Left lung (tissue), 10 donors: Measurements from ENCODE around the gene IZUMO4. TPM values are rescaled to one million over a fixed set of nuclear protein-coding genes. Genes with fewer than 3 reads are reported as not detected.

Experiments
- ATAC-seq: fragments of 200-7000 bp; cut with Tn5 transposase; one replicate; pipeline ENCODE4 v1.9.1; 2020; ENCODE audit warnings: moderate library complexity
- DNase-seq, 4 donors: peaks; one replicate each; pipeline ENCODE4 v3.0.0-alpha.2; 2013 to 2020
- H3K27ac ChIP-seq, 2 donors: fragments of 200-600 bp; sonication (generic) in 1 of 2; one replicate each; pipeline versions ENCODE4 v1.5.0 to v1.8.0; 2020 to 2021
- H3K27me3 ChIP-seq, 2 donors: fragments of 200-600 bp; sonication (generic) in 1 of 2; one replicate each; pipeline versions ENCODE4 v1.5.0 to v1.8.0; 2020 to 2021
- H3K36me3 ChIP-seq, 2 donors: fragments of 200-600 bp; sonication (generic) in 1 of 2; one replicate each; pipeline versions ENCODE4 v1.5.0 to v1.8.0; 2020 to 2021
- H3K4me1 ChIP-seq, 2 donors: fragments of 200-600 bp; one replicate each; pipeline ENCODE4 v1.8.0; 2021
- H3K4me3 ChIP-seq, 2 donors: fragments of 200-600 bp; sonication (generic) in 1 of 2; one replicate each; pipeline versions ENCODE4 v1.5.0 to v1.8.0; 2020 to 2021; ENCODE audit warnings: mild to moderate bottlenecking in 1 of 2
- H3K9me3 ChIP-seq, 2 donors: fragments of 200-600 bp; sonication (generic) in 1 of 2; one replicate each; pipeline versions ENCODE4 v1.5.0 to v1.8.0; 2020 to 2021
- CTCF ChIP-seq, 2 donors: fragments of 200-600 bp; sonication (generic) in 1 of 2; IDR thresholded peaks; one replicate each; pipeline versions ENCODE4 v1.5.0 to v1.8.0; 2021; ENCODE audit warnings: antibody characterized with exemption in 2 of 2
- intact Hi-C, 2 donors: fragments of 100-400 bp; cut with DNase I; formaldehyde crosslinking; loops; one replicate each; pipeline versions ENCODE4 v1.11.2 to v1.14.2; 2022
- polyA plus RNA-seq, 6 donors: library from polyadenylated mRNA; unstranded; fragments of 120-200 nt; gene quantifications; one replicate each; pipeline ENCODE4 v1.2.1, GENCODE V29; 2013; ENCODE audit not compliant: insufficient read length in 6 of 6
- total RNA-seq, 2 donors: library from RNA; stranded (reverse); fragmentation: NEBNext Ultra II Directional; extraction: Animal tissue kit (Norgen Biotek cat#: 25700); gene quantifications; one replicate each; pipeline ENCODE4 v1.2.1, GENCODE V29; 2021
- donor health status: DM: no; HTN: yes; CAD: no.
- donor health status: DM: no; HTN: no; CAD: no.

The IZUMO4 gene
- total and polyA plus RNA-seq, 8 donors = 2.6 to 8.5 (median 5.9) TPM

GRCh38 chr19:2140138-2140569 is 43.4 kb downstream of the IZUMO4 start:
- no peaks in the 10 kb centered on the region for H3K9me3 ChIP-seq
- intact Hi-C loops = no loop called here
- TF ChIP-seq CTCF (IDR thresholded peaks at IDR 0.05) = no peak
- no peak overlapping the region for H3K4me3 ChIP-seq
- H3K27me3 ChIP-seq = no peaks in the 10 kb centered on the region
- no peak overlapping the region for H3K27ac ChIP-seq
- ATAC-seq (no peak), DNase-seq (no peak)
- H3K36me3 ChIP-seq = peaks cover 0 to 64% of the 10 kb centered on the region in 2 donors
- no peaks in the 10 kb centered on the region for H3K4me1 ChIP-seq

- no peak overlapping the region for H3K4me3 ChIP-seq
- H3K9me3 ChIP-seq = no peaks in the 10 kb centered on the region
- intact Hi-C loops = no loop called here
- peaks cover 0 to 15% of the 10 kb centered on the region in 2 donors for H3K4me1 ChIP-seq
- no peak overlapping the region for H3K27ac ChIP-seq
- ATAC-seq = no peak
- no peaks in the 10 kb centered on the region for H3K27me3 ChIP-seq
- peaks cover 0 to 60% of the 10 kb centered on the region in 2 donors for H3K36me3 ChIP-seq
- DNase-seq = no peak
- no peak for TF ChIP-seq CTCF (IDR thresholded peaks at IDR 0.05)
Measured at GRCh38 chr19:2142173-2142829, 45.6 kb downstream of the IZUMO4 start.

GRCh38 chr19:2144190-2144589 is 47.5 kb downstream of the IZUMO4 start:
- peaks cover 0 to 50% of the 10 kb centered on the region in 2 donors for H3K36me3 ChIP-seq
- intact Hi-C loops = no loop called here
- H3K4me1 ChIP-seq = peaks cover 0 to 33% of the 10 kb centered on the region in 2 donors
- ATAC-seq (no peak), DNase-seq (no peak)
- H3K27me3 ChIP-seq = no peaks in the 10 kb centered on the region
- H3K4me3 ChIP-seq = no peak overlapping the region
- no peaks in the 10 kb centered on the region for H3K9me3 ChIP-seq
- H3K27ac ChIP-seq = no peak overlapping the region
- no peak for TF ChIP-seq CTCF (IDR thresholded peaks at IDR 0.05)

GRCh38 chr19:2145831-2146241 is 49.1 kb downstream of the IZUMO4 start:
- no peak for TF ChIP-seq CTCF (IDR thresholded peaks at IDR 0.05)
- no peaks in the 10 kb centered on the region for H3K9me3 ChIP-seq
- H3K27ac ChIP-seq = no peak overlapping the region

GRCh38 chr19:2148482-2149135 is 51.9 kb downstream of the IZUMO4 start:
- no peak overlapping the region for H3K27ac ChIP-seq
- DNase-seq (no peak), ATAC-seq (no peak)
- intact Hi-C loops = no loop called here
- no peaks in the 10 kb centered on the region for H3K9me3 ChIP-seq
- peaks cover 13 to 58% of the 10 kb centered on the region in 2 donors for H3K4me1 ChIP-seq
- no peaks in the 10 kb centered on the region for H3K27me3 ChIP-seq
- no peak for TF ChIP-seq CTCF (IDR thresholded peaks at IDR 0.05)
- H3K36me3 ChIP-seq = peaks cover 0 to 40% of the 10 kb centered on the region in 2 donors
- H3K4me3 ChIP-seq = no peak overlapping the region

More at GRCh38 chr19:2145831-2146241, 49.1 kb downstream of the IZUMO4 start:
- ATAC-seq (no peak), DNase-seq (no peak)
- H3K27me3 ChIP-seq = no peaks in the 10 kb centered on the region
- H3K36me3 ChIP-seq = peaks cover 0 to 40% of the 10 kb centered on the region in 2 donors
- intact Hi-C loops = no loop called here
- H3K4me1 ChIP-seq = peaks cover 10 to 48% of the 10 kb centered on the region in 2 donors
- no peak overlapping the region for H3K4me3 ChIP-seq
